ENCODE results near the gene FAM20B. TPM values are rescaled to one million over a fixed set of nuclear protein-coding genes. Genes with fewer than 3 reads are reported as not detected.

The FAM20B gene
- total RNA-seq, 2 experiments from 2014 or later, result 12.1 to 12.9 TPM

GRCh38 chr1:179052776-179053175 is 27.1 kb downstream of the FAM20B start:
- Mint-ChIP-seq H3K27me3 (no peaks in the 10 kb centered on the region), H3K4me1 (ENCODE audit: low read depth) (no peaks in the 10 kb centered on the region), H3K9me3 (no peaks in the 10 kb centered on the region), H3K4me3 (no peak overlapping the region), H3K27ac (no peak overlapping the region), H3K36me3 (ENCODE audit: low read depth) (peaks cover 57% of the 10 kb centered on the region)
- Histone ChIP-seq H3K9me3 (ENCODE audit: control insufficient read depth in 1 of 2, insufficient read depth in 1 of 2, low read length in 2 of 2) (no peaks in the 10 kb centered on the region), H3K36me3 (ENCODE audit: insufficient read depth, low read length) (peaks cover 24% of the 10 kb centered on the region), H3K27me3 (ENCODE audit: control insufficient read depth in 1 of 2, insufficient read depth in 2 of 2, low read length in 2 of 2) (no peaks in the 10 kb centered on the region), H3K4me1 (ENCODE audit: insufficient read depth, low read length) (no peaks in the 10 kb centered on the region), H3K4me3 (ENCODE audit: low read length) (no peak overlapping the region), H3K27ac (ENCODE audit: low read depth in 1 of 2, low read length in 2 of 2) (no peak overlapping the region)
- ChIA-PET POLR2A (no interaction called here), CTCF (interaction anchor here (0.6 kb wide), 1 partner anchor 197 kb away, joined by 3 read pairs; no protein-coding TSS in a partner anchor)
- TF ChIP-seq, protein P1, sequence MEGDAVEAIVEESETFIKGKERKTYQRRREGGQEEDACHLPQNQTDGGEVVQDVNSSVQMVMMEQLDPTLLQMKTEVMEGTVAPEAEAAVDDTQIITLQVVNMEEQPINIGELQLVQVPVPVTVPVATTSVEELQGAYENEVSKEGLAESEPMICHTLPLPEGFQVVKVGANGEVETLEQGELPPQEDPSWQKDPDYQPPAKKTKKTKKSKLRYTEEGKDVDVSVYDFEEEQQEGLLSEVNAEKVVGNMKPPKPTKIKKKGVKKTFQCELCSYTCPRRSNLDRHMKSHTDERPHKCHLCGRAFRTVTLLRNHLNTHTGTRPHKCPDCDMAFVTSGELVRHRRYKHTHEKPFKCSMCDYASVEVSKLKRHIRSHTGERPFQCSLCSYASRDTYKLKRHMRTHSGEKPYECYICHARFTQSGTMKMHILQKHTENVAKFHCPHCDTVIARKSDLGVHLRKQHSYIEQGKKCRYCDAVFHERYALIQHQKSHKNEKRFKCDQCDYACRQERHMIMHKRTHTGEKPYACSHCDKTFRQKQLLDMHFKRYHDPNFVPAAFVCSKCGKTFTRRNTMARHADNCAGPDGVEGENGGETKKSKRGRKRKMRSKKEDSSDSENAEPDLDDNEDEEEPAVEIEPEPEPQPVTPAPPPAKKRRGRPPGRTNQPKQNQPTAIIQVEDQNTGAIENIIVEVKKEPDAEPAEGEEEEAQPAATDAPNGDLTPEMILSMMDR (IDR thresholded peaks at IDR 0.05), result no peak
- no peak for ATAC-seq (ENCODE audit: poor library complexity)
- intact Hi-C loops (cut with DNase I, micrococcal nuclease), result no loop called here
- no peak for DNase-seq

GRCh38 chr1:179053486-179053885 is 27.8 kb downstream of the FAM20B start:
- ChIA-PET POLR2A (no interaction called here), CTCF (no interaction called here)
- H3K4me3 Mint-ChIP-seq, result no peak overlapping the region
- H3K27me3 Mint-ChIP-seq, result no peaks in the 10 kb centered on the region
- Histone ChIP-seq H3K4me1 (ENCODE audit: insufficient read depth, low read length) (no peaks in the 10 kb centered on the region), H3K27me3 (ENCODE audit: control insufficient read depth in 1 of 2, insufficient read depth in 2 of 2, low read length in 2 of 2) (no peaks in the 10 kb centered on the region), H3K36me3 (ENCODE audit: insufficient read depth, low read length) (peaks cover 21% of the 10 kb centered on the region), H3K4me3 (ENCODE audit: low read length) (no peak overlapping the region), H3K27ac (ENCODE audit: low read depth in 1 of 2, low read length in 2 of 2) (no peak overlapping the region), H3K9me3 (ENCODE audit: control insufficient read depth in 1 of 2, insufficient read depth in 1 of 2, low read length in 2 of 2) (no peaks in the 10 kb centered on the region)
- no peaks in the 10 kb centered on the region for H3K9me3 Mint-ChIP-seq
- no peak for DNase-seq
- intact Hi-C loops (cut with DNase I, micrococcal nuclease), result no loop called here
- ATAC-seq (ENCODE audit: poor library complexity), result no peak
- peaks cover 60% of the 10 kb centered on the region for H3K36me3 Mint-ChIP-seq (ENCODE audit: low read depth)
- no peak overlapping the region for H3K27ac Mint-ChIP-seq
- no peaks in the 10 kb centered on the region for H3K4me1 Mint-ChIP-seq (ENCODE audit: low read depth)
- TF ChIP-seq, protein P1 (IDR thresholded peaks at IDR 0.05), result no peak

- CTCF ChIA-PET, result no interaction called here
Measured at GRCh38 chr1:179055937-179056336, 30.2 kb downstream of the FAM20B start.

More at GRCh38 chr1:179055937-179056336, 30.2 kb downstream of the FAM20B start:
- H3K9me3 ChIP-seq (ENCODE audit: control insufficient read depth in 1 of 2, insufficient read depth in 1 of 2, low read length in 2 of 2), result no peaks in the 10 kb centered on the region
- Mint-ChIP-seq H3K27me3 (no peaks in the 10 kb centered on the region), H3K4me1 (ENCODE audit: low read depth) (no peaks in the 10 kb centered on the region), H3K9me3 (no peaks in the 10 kb centered on the region), H3K36me3 (ENCODE audit: low read depth) (peaks cover 65% of the 10 kb centered on the region), H3K4me3 (no peak overlapping the region), H3K27ac (no peak overlapping the region)
- no peaks in the 10 kb centered on the region for H3K4me1 ChIP-seq (ENCODE audit: insufficient read depth, low read length)
- ATAC-seq (ENCODE audit: poor library complexity), result no peak
- intact Hi-C loops (cut with DNase I, micrococcal nuclease), result no loop called here
- H3K36me3 ChIP-seq (ENCODE audit: insufficient read depth, low read length), result peaks cover 21% of the 10 kb centered on the region
- no peaks in the 10 kb centered on the region for H3K27me3 ChIP-seq (ENCODE audit: control insufficient read depth in 1 of 2, insufficient read depth in 2 of 2, low read length in 2 of 2)
- no peak overlapping the region for H3K4me3 ChIP-seq (ENCODE audit: low read length)
- H3K27ac ChIP-seq (ENCODE audit: low read depth in 1 of 2, low read length in 2 of 2), result no peak overlapping the region
- POLR2A ChIA-PET, result no interaction called here
- no peak for DNase-seq
- TF ChIP-seq, protein P1 (IDR thresholded peaks at IDR 0.05), result no peak

Measured in CD4-positive, alpha-beta T cell (primary cell).